ENCODE data around the gene TRPM2. TPM values are rescaled to one million over a fixed set of nuclear protein-coding genes. Genes with fewer than 3 reads are reported as not detected.

Gene TRPM2
- total RNA-seq, 5 donors from 2014 or later (not counting 1 experiment from before 2014, with no cell fraction given), result 1.2 to 8.6 (median 3.6) TPM

GRCh38 chr21:44442266-44443125 lies 89.1 kb downstream of the TRPM2 start:
- Mint-ChIP-seq H3K4me3 (no peak overlapping the region), H3K27me3 (peaks cover 0 to 14% of the 10 kb centered on the region in 2 donors), H3K27ac (no peak overlapping the region), H3K4me1 (no peaks in the 10 kb centered on the region), H3K36me3 (no peaks in the 10 kb centered on the region), H3K9me3 (no peaks in the 10 kb centered on the region)
- Histone ChIP-seq H3K4me1 (ENCODE audit: control insufficient read depth in 1 of 2, extremely low read depth in 1 of 2, insufficient read depth in 2 of 2, low read length in 2 of 2) (no peaks in the 10 kb centered on the region), H3K27me3 (replicated peaks in 1 of 2; ENCODE audit: control insufficient read depth in 2 of 2, extremely low read depth in 1 of 2, insufficient read depth in 2 of 2, low read length in 1 of 2) (peaks cover 0 to 19% of the 10 kb centered on the region in 2 experiments), H3K4me3 (ENCODE audit: control insufficient read depth in 1 of 2, extremely low read depth in 1 of 2, low read length in 1 of 2) (no peak overlapping the region), H3K27ac (ENCODE audit: low read length) (no peak overlapping the region), H3K36me3 (ENCODE audit: control insufficient read depth in 2 of 2, extremely low read depth in 1 of 2, insufficient read depth in 1 of 2, low read length in 1 of 2) (peaks cover 0 to 3% of the 10 kb centered on the region in 2 donors), H3K9me3 (no peaks in the 10 kb centered on the region)
- 80% methylated on average over 17 of the region's 19 CpGs for WGBS (ENCODE audit: insufficient coverage)
- CTCF ChIA-PET, result no interaction called here
- DNase-seq (peak in 1 of 35 experiments; percentile 0), ATAC-seq (replicated peaks in 1 of 4) (no peak)
- POLR2A ChIA-PET, result no interaction called here

GRCh38 chr21:44443291-44443890 lies 90.0 kb downstream of the TRPM2 start:
- WGBS (ENCODE audit: insufficient coverage), result 78% methylated on average over 16 of the region's 17 CpGs
- ChIA-PET POLR2A (no interaction called here), CTCF (no interaction called here)
- no peak overlapping the region for H3K4me3 ChIP-seq (ENCODE audit: control insufficient read depth in 1 of 2, extremely low read depth in 1 of 2, low read length in 1 of 2)
- no peak overlapping the region for H3K27ac Mint-ChIP-seq
- no peaks in the 10 kb centered on the region for H3K9me3 ChIP-seq
- H3K4me3 Mint-ChIP-seq, result no peak overlapping the region
- H3K4me1 ChIP-seq (ENCODE audit: control insufficient read depth in 1 of 2, extremely low read depth in 1 of 2, insufficient read depth in 2 of 2, low read length in 2 of 2), result no peaks in the 10 kb centered on the region
- H3K36me3 ChIP-seq (ENCODE audit: control insufficient read depth in 2 of 2, extremely low read depth in 1 of 2, insufficient read depth in 1 of 2, low read length in 1 of 2), result peaks cover 0 to 3% of the 10 kb centered on the region in 2 donors
- H3K27me3 Mint-ChIP-seq, result peaks cover 0 to 15% of the 10 kb centered on the region in 2 donors
- H3K9me3 Mint-ChIP-seq, result no peaks in the 10 kb centered on the region
- H3K27me3 ChIP-seq (replicated peaks in 1 of 2; ENCODE audit: control insufficient read depth in 2 of 2, extremely low read depth in 1 of 2, insufficient read depth in 2 of 2, low read length in 1 of 2), result peaks cover 0 to 20% of the 10 kb centered on the region in 2 experiments
- DNase-seq (peak in 1 of 35 experiments; percentile 2), ATAC-seq (replicated peaks in 1 of 4) (no peak)
- H3K27ac ChIP-seq (ENCODE audit: low read length), result no peak overlapping the region
- H3K36me3 Mint-ChIP-seq, result no peaks in the 10 kb centered on the region
- no peaks in the 10 kb centered on the region for H3K4me1 Mint-ChIP-seq

GRCh38 chr21:44443891-44444285 lies 90.5 kb downstream of the TRPM2 start:
- H3K27ac Mint-ChIP-seq, result no peak overlapping the region
- 90% methylated on average over 6 of the region's 12 CpGs for WGBS (ENCODE audit: insufficient coverage)
- Histone ChIP-seq H3K9me3 (no peaks in the 10 kb centered on the region), H3K36me3 (ENCODE audit: control insufficient read depth in 2 of 2, extremely low read depth in 1 of 2, insufficient read depth in 1 of 2, low read length in 1 of 2) (peaks cover 0 to 3% of the 10 kb centered on the region in 2 donors), H3K4me3 (ENCODE audit: control insufficient read depth in 1 of 2, extremely low read depth in 1 of 2, low read length in 1 of 2) (no peak overlapping the region), H3K27ac (ENCODE audit: low read length) (no peak overlapping the region), H3K27me3 (replicated peaks in 1 of 2; ENCODE audit: control insufficient read depth in 2 of 2, extremely low read depth in 1 of 2, insufficient read depth in 2 of 2, low read length in 1 of 2) (peaks cover 0 to 25% of the 10 kb centered on the region in 2 experiments), H3K4me1 (ENCODE audit: control insufficient read depth in 1 of 2, extremely low read depth in 1 of 2, insufficient read depth in 2 of 2, low read length in 2 of 2) (no peaks in the 10 kb centered on the region)
- no peak overlapping the region for H3K4me3 Mint-ChIP-seq
- peaks cover 2 to 17% of the 10 kb centered on the region in 2 donors for H3K27me3 Mint-ChIP-seq
- no peaks in the 10 kb centered on the region for H3K4me1 Mint-ChIP-seq
- ChIA-PET POLR2A (no interaction called here), CTCF (no interaction called here)
- no peaks in the 10 kb centered on the region for H3K36me3 Mint-ChIP-seq
- ATAC-seq (replicated peaks in 1 of 4) (no peak), DNase-seq (peak in 1 of 35 experiments; percentile 2)
- H3K9me3 Mint-ChIP-seq, result no peaks in the 10 kb centered on the region

- no peak overlapping the region for H3K27ac ChIP-seq (ENCODE audit: low read length)
- ChIA-PET POLR2A (no interaction called here), CTCF (no interaction called here)
- H3K4me3 ChIP-seq (ENCODE audit: control insufficient read depth in 1 of 2, extremely low read depth in 1 of 2, low read length in 1 of 2), result no peak overlapping the region
- H3K36me3 ChIP-seq (ENCODE audit: control insufficient read depth in 2 of 2, extremely low read depth in 1 of 2, insufficient read depth in 1 of 2, low read length in 1 of 2), result peaks cover 0 to 3% of the 10 kb centered on the region in 2 donors
- no peak for DNase-seq
- Mint-ChIP-seq H3K27ac (no peak overlapping the region), H3K9me3 (no peaks in the 10 kb centered on the region), H3K36me3 (no peaks in the 10 kb centered on the region), H3K4me3 (no peak overlapping the region), H3K27me3 (peaks cover 7 to 22% of the 10 kb centered on the region in 2 donors), H3K4me1 (no peaks in the 10 kb centered on the region)
- H3K4me1 ChIP-seq (ENCODE audit: control insufficient read depth in 1 of 2, extremely low read depth in 1 of 2, insufficient read depth in 2 of 2, low read length in 2 of 2), result no peaks in the 10 kb centered on the region
- no peaks in the 10 kb centered on the region for H3K9me3 ChIP-seq
- ATAC-seq (replicated peaks in 1 of 4), result no peak
- 80% methylated on average over 14 of the region's 21 CpGs for WGBS (ENCODE audit: insufficient coverage)
- peaks cover 0 to 29% of the 10 kb centered on the region in 2 experiments for H3K27me3 ChIP-seq (replicated peaks in 1 of 2; ENCODE audit: control insufficient read depth in 2 of 2, extremely low read depth in 1 of 2, insufficient read depth in 2 of 2, low read length in 1 of 2)
Observed at GRCh38 chr21:44444286-44444931, 91.0 kb downstream of the TRPM2 start.

DNA sequence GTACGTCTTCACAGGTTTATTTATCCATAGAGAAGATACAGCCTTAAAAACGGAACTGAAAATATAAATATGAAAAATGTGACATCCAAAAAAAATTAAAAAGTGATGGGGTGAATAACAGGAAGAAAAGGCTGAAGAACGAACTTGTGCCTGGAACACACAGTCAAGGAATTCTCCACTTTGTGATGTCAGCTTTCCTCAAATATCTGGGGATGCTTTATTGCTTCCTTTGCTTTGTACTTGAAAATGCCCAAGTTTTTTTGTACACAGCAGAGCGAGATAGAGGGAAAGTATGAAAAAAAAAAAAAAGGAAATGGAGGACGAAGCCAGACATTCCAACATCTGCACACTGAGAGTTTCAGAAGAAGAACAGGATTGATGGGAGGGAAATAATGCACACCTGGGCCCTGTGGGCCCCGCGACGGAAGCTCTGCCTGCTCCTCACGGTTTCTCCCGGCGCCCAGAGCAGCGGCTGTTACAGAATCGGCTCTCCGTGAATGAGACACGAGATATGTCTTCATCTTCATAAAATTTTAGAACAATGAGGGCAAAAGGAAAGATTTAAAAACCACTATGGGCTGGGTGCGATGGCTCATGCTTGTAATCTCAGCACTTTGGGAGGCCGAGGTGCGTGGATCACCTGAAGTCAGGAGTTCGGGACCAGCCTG lies 91.9 kb downstream of the TRPM2 start:
- no peak overlapping the region for H3K4me3 ChIP-seq (ENCODE audit: control insufficient read depth in 1 of 2, extremely low read depth in 1 of 2, low read length in 1 of 2)
- H3K4me1 Mint-ChIP-seq, result no peaks in the 10 kb centered on the region
- no peak overlapping the region for H3K27ac Mint-ChIP-seq
- peaks cover 0 to 38% of the 10 kb centered on the region in 2 experiments for H3K27me3 ChIP-seq (replicated peaks in 1 of 2; ENCODE audit: control insufficient read depth in 2 of 2, extremely low read depth in 1 of 2, insufficient read depth in 2 of 2, low read length in 1 of 2)
- H3K36me3 Mint-ChIP-seq, result no peaks in the 10 kb centered on the region
- WGBS (ENCODE audit: insufficient coverage), result 30% methylated on average over 2 of the region's 19 CpGs
- POLR2A ChIA-PET, result no interaction called here
- peaks cover 7 to 22% of the 10 kb centered on the region in 2 donors for H3K27me3 Mint-ChIP-seq
- DNase-seq (no peak), ATAC-seq (replicated peaks in 1 of 4) (no peak)
- no peaks in the 10 kb centered on the region for H3K9me3 Mint-ChIP-seq
- no peak overlapping the region for H3K4me3 Mint-ChIP-seq
- CTCF ChIA-PET, result no interaction called here
- no peaks in the 10 kb centered on the region for H3K4me1 ChIP-seq (ENCODE audit: control insufficient read depth in 1 of 2, extremely low read depth in 1 of 2, insufficient read depth in 2 of 2, low read length in 2 of 2)
- no peaks in the 10 kb centered on the region for H3K9me3 ChIP-seq
- H3K36me3 ChIP-seq (ENCODE audit: control insufficient read depth in 2 of 2, extremely low read depth in 1 of 2, insufficient read depth in 1 of 2, low read length in 1 of 2), result peaks cover 0 to 3% of the 10 kb centered on the region in 2 donors
- H3K27ac ChIP-seq (ENCODE audit: low read length), result no peak overlapping the region

- no peak overlapping the region for H3K4me3 Mint-ChIP-seq
- no peak for DNase-seq
- ChIA-PET POLR2A (no interaction called here), CTCF (no interaction called here)
- no peaks in the 10 kb centered on the region for H3K4me1 ChIP-seq (ENCODE audit: control insufficient read depth in 1 of 2, extremely low read depth in 1 of 2, insufficient read depth in 2 of 2, low read length in 2 of 2)
- H3K4me3 ChIP-seq (ENCODE audit: control insufficient read depth in 1 of 2, extremely low read depth in 1 of 2, low read length in 1 of 2), result no peak overlapping the region
- no peaks in the 10 kb centered on the region for H3K36me3 Mint-ChIP-seq
- no peak overlapping the region for H3K27ac ChIP-seq (ENCODE audit: low read length)
- peaks cover 0 to 47% of the 10 kb centered on the region in 2 experiments for H3K27me3 ChIP-seq (replicated peaks in 1 of 2; ENCODE audit: control insufficient read depth in 2 of 2, extremely low read depth in 1 of 2, insufficient read depth in 2 of 2, low read length in 1 of 2)
- H3K27me3 Mint-ChIP-seq, result peaks cover 11 to 28% of the 10 kb centered on the region in 2 donors
- peaks cover 0 to 5% (median 0%) of the 10 kb centered on the region in 3 donors for H3K9me3 Mint-ChIP-seq
- no peaks in the 10 kb centered on the region for H3K4me1 Mint-ChIP-seq
- no peaks in the 10 kb centered on the region for H3K9me3 ChIP-seq
- 97% methylated on average over 10 of the region's 13 CpGs for WGBS (ENCODE audit: insufficient coverage)
- ATAC-seq (replicated peaks in 1 of 4), result no peak
- H3K36me3 ChIP-seq (ENCODE audit: control insufficient read depth in 2 of 2, extremely low read depth in 1 of 2, insufficient read depth in 1 of 2, low read length in 1 of 2), result no peaks in the 10 kb centered on the region
- H3K27ac Mint-ChIP-seq, result no peak overlapping the region
Observed at GRCh38 chr21:44448651-44449131, 95.3 kb downstream of the TRPM2 start.
